T47D (cell line): Measurements from ENCODE around the gene GPA33.
A peak's percentile ranks its signal among the peaks of the same experiment; 100 is the strongest.

ENCODE experiments used
- DNase-seq, 2 experiments: peaks; one replicate each; pipeline versions ENCODE4 v3.0.0 to v3.0.0-alpha.2; 2011 to 2012; ENCODE audit warnings: low read depth in 1 of 2, low spot score in 1 of 2
- JUND ChIP-seq: IDR thresholded peaks from 2 replicates; pipeline ENCODE4 v1.6.1; 2012; ENCODE audit warnings: low read depth
- in situ Hi-C: cut with HindIII; loops from 2 replicates; pipeline ENCODE4 v1.10.0; 2016; ENCODE audit warnings: low sequenced_read_pairs, low pct_unique_long_range_greater_than_20kb

GPA33 gene

GRCh38 chr1:167092653-167093052, 2.5 kb upstream of the GPA33 start:
- no peak for TF ChIP-seq JUND
- no peak for DNase-seq
- in situ Hi-C loops, result no loop called here

GRCh38 chr1:167089939-167090313, 251 bp downstream of the GPA33 start:
- in situ Hi-C loops, result no loop called here
- TF ChIP-seq JUND, result no peak
- no peak for DNase-seq

- no peak for TF ChIP-seq JUND
- no peak for DNase-seq
- in situ Hi-C loops, result no loop called here
Observed at GRCh38 chr1:167088746-167089417, 1.3 kb downstream of the GPA33 start.

GRCh38 chr1:167086768-167087167, 3.4 kb downstream of the GPA33 start:
- DNase-seq, result no peak
- no peak for TF ChIP-seq JUND
- in situ Hi-C loops, result no loop called here

GRCh38 chr1:167086033-167086432, 4.1 kb downstream of the GPA33 start:
- no peak for TF ChIP-seq JUND
- DNase-seq, result no peak
- in situ Hi-C loops, result no loop called here

- in situ Hi-C loops, result no loop called here
- no peak for DNase-seq
- TF ChIP-seq JUND, result no peak
Observed at GRCh38 chr1:167084757-167085156, 5.4 kb downstream of the GPA33 start.

GRCh38 chr1:167083871-167084270, 6.3 kb downstream of the GPA33 start:
- in situ Hi-C loops, result no loop called here
- DNase-seq, result no peak
- TF ChIP-seq JUND, result no peak

GRCh38 chr1:167083066-167083665, 7.0 kb downstream of the GPA33 start:
- in situ Hi-C loops, result no loop called here
- no peak for DNase-seq
- TF ChIP-seq JUND, result no peak

- in situ Hi-C loops, result no loop called here
- TF ChIP-seq JUND, result no peak
- DNase-seq, result peak in 1 of 2 experiments; percentile 24
Observed at GRCh38 chr1:167082511-167083027, 7.6 kb downstream of the GPA33 start.

GRCh38 chr1:167081594-167082156, 8.5 kb downstream of the GPA33 start:
- DNase-seq, result no peak
- in situ Hi-C loops, result no loop called here
- TF ChIP-seq JUND, result no peak

GRCh38 chr1:167077868-167078210, 12.3 kb downstream of the GPA33 start:
- DNase-seq, result no peak
- in situ Hi-C loops, result no loop called here
- TF ChIP-seq JUND, result no peak

- in situ Hi-C loops, result no loop called here
- no peak for TF ChIP-seq JUND
Observed at GRCh38 chr1:167077128-167077867, 12.9 kb downstream of the GPA33 start.

More at GRCh38 chr1:167077128-167077867, 12.9 kb downstream of the GPA33 start:
- no peak for DNase-seq
